K562 (cell line): Measurements from ENCODE around the gene MTHFR. TPM values are rescaled to one million over a fixed set of nuclear protein-coding genes. Genes with fewer than 3 reads are reported as not detected.

ENCODE experiments used
- CBFA2T2 ChIP-seq: fragments of 450-650 bp; conservative IDR thresholded peaks from 2 replicates; pipeline ENCODE4 v1.6.1; 2017; ENCODE audit warnings: mild to moderate bottlenecking
- CBFA2T3 ChIP-seq: fragments of 450-650 bp; IDR thresholded peaks from 2 replicates; pipeline ENCODE4 v1.6.1; 2017
- HDGF ChIP-seq: fragments of 450-650 bp; IDR thresholded peaks from 2 replicates; pipeline ENCODE4 v1.6.1; 2016
- JUND ChIP-seq, 2 experiments: IDR thresholded peaks; 2 replicates in 1 of 2; 3 replicates in 1 of 2; pipeline ENCODE4 v1.6.1; 2011; ENCODE audit warnings: borderline replicate concordance in 2 of 2, low read depth in 2 of 2, low read length in 2 of 2, improper control_type of control experiment in 1 of 2, missing biosample characterization in 1 of 2, missing genetic modification characterization in 1 of 2, missing genetic modification reagents in 1 of 2
- MIER1 ChIP-seq: fragments of 450-650 bp; IDR thresholded peaks from 2 replicates; pipeline ENCODE4 v1.6.1; 2016; ENCODE audit warnings: antibody characterized with exemption, mild to moderate bottlenecking, low read depth
- NFE2 ChIP-seq: IDR thresholded peaks from 2 replicates; pipeline ENCODE4 v1.6.1; 2014; ENCODE audit warnings: antibody characterized with exemption, low read depth
- POLR2G ChIP-seq: fragments of 200-400 bp; formaldehyde crosslinking; IDR thresholded peaks from 2 replicates; pipeline ENCODE4 v1.6.1; 2017; ENCODE audit warnings: low read depth, mild to moderate bottlenecking, antibody characterized with exemption, low read length, moderate library complexity
- RBM15 ChIP-seq: fragments of 200-400 bp; formaldehyde crosslinking; IDR thresholded peaks from 2 replicates; pipeline ENCODE4 v1.6.1; 2018; ENCODE audit warnings: mild to moderate bottlenecking, low read length, moderate library complexity; ENCODE audit not compliant: insufficient read depth
- SAFB ChIP-seq: fragments of 200-400 bp; formaldehyde crosslinking; IDR thresholded peaks from 2 replicates; pipeline ENCODE4 v1.6.1; 2017; ENCODE audit warnings: low read depth, low read length, borderline replicate concordance
- SMAD2 ChIP-seq: fragments of 150-350 bp; IDR thresholded peaks from 2 replicates; pipeline ENCODE4 v1.6.1; 2014; ENCODE audit warnings: low read depth, mild to moderate bottlenecking, low read length
- TAL1 ChIP-seq: fragments of 450-650 bp; IDR thresholded peaks from 2 replicates; pipeline ENCODE4 v1.6.1; 2016; ENCODE audit warnings: mild to moderate bottlenecking
- TSC22D4 ChIP-seq: fragments of 450-650 bp; IDR thresholded peaks from 2 replicates; pipeline ENCODE4 v1.6.1; 2016; ENCODE audit warnings: missing genetic modification characterization, missing biosample characterization, control low read depth
- ZBTB7A ChIP-seq: IDR thresholded peaks from 2 replicates; pipeline ENCODE4 v1.6.1; 2011; ENCODE audit warnings: low read depth, mild to moderate bottlenecking, low read length, moderate library complexity, borderline replicate concordance; ENCODE audit not compliant: control insufficient read depth
- ZC3H11A ChIP-seq: IDR thresholded peaks from 2 replicates; pipeline ENCODE4 v1.6.1; 2012; ENCODE audit warnings: low read depth, low read length, improper control_type of control experiment
- ZNF717 ChIP-seq: fragments of 250-450 bp; sonication (Bioruptor Pico); IDR thresholded peaks from 2 replicates; pipeline ENCODE4 v1.5.0; 2021
- polyA plus RNA-seq, 8 experiments: library from polyadenylated mRNA; depleted of rRNA in 4 of 8; stranded (reverse) in 5 of 8; unstranded in 3 of 8; fragments of >200 nt; fragmentation: Nextera tagmentation in 2 of 8; fragmentation: Illumina TruSeq in 1 of 8; extraction: Ambion mirVana in 2 of 8; extraction: Trizol in 1 of 8; gene quantifications; 2 replicates each; pipeline versions ENCODE4 v1.2.1 to v1.2.3, GENCODE V29; 2011 to 2014; ENCODE audit warnings: inconsistent platforms in 1 of 8, missing spikeins in 1 of 8
- total RNA-seq, 7 experiments: library from RNA; depleted of rRNA in 6 of 7; stranded (reverse); fragments of >200 nt in 6 of 7; fragmentation: Illumina TruSeq in 2 of 7; extraction: Trizol in 2 of 7; gene quantifications; 2 replicates each; pipeline versions ENCODE4 v1.2.1 to v1.2.3, GENCODE V29; 2011 to 2021; ENCODE audit warnings: low replicate concordance in 1 of 7
- TF ChIP-seq, protein P1 (sequence below): sonication (generic); formaldehyde crosslinking; IDR thresholded peaks from 2 replicates; pipeline ENCODE4 v1.8.1; 2023; ENCODE audit warnings: mild to moderate bottlenecking, missing genetic modification reagents
- TF ChIP-seq, protein P2 (sequence below): fragments of 450-650 bp; IDR thresholded peaks from 2 replicates; pipeline ENCODE4 v1.6.1; 2017; ENCODE audit warnings: antibody characterized with exemption, mild to moderate bottlenecking
- TF ChIP-seq, protein P3 (sequence below), 2 experiments: fragments of 450-650 bp; conservative IDR thresholded peaks; 2 replicates each; pipeline ENCODE4 v1.6.1; 2017; ENCODE audit warnings: mild to moderate bottlenecking in 2 of 2, moderate library complexity in 2 of 2
- TF ChIP-seq, protein P4 (sequence below), 3 experiments: fragments of 200-800 bp in 1 of 3; sonication (Bioruptor generic) in 1 of 3; sonication (generic) in 1 of 3; formaldehyde crosslinking in 1 of 3; IDR thresholded peaks; 2 replicates each; pipeline versions ENCODE4 v1.6.1 to v1.8.0; 2016 to 2022; ENCODE audit warnings: mild to moderate bottlenecking in 2 of 3, missing compliant biosample characterization in 2 of 3, missing genetic modification characterization in 2 of 3, missing genetic modification reagents in 1 of 3

The MTHFR gene
- total and polyA plus RNA-seq, 9 of the 15 experiments (the other 6 are each of a cell fraction or from before 2014, with no cell fraction given) = 5.0 to 104 (median 62.6) TPM

DNA sequence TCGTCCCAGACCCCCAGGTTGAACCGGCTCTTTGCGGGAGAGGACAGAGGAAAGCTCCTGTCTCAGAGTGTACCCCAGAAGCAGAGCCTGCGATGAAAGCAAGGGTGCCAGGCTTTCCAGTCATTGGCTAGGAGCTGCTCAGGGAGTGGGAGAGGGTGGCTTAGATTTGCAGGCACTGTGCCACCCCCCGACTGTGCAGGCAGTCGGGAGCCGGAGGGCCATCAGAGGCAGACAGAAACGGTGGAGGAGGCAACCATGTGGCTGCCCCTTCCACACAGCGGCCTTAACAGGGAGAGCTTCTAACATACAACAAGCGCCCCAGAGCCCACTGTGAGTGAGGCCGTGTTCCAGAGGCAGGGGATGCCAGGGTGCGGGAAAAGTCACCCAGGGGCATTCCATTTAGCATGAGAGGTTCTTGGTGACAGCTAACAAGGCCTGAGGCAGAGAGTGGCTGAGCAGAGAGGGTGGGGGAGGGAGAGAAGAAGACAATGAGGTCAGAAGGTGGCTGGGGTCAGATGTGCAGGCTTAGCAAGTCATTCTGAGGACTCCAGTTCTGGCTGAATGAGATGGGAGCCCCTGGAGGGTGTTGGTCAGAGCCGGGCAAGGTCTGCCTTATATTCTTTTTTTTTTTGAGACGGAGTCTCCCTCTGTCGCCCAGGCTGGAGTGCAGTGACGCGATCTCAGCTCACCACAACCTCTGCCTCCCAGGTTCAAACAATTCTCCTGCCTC is 53.2 kb downstream of the MTHFR start (continued):
- TF ChIP-seq, protein P1, sequence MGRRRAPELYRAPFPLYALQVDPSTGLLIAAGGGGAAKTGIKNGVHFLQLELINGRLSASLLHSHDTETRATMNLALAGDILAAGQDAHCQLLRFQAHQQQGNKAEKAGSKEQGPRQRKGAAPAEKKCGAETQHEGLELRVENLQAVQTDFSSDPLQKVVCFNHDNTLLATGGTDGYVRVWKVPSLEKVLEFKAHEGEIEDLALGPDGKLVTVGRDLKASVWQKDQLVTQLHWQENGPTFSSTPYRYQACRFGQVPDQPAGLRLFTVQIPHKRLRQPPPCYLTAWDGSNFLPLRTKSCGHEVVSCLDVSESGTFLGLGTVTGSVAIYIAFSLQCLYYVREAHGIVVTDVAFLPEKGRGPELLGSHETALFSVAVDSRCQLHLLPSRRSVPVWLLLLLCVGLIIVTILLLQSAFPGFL = no peak
- TF ChIP-seq ZNF717 (CRISPR knock-in tag) (no peak), NFE2 (peak; percentile 66; the same call in 1 of the 2 replicates), POLR2G (peak; percentile 63), ZBTB7A (0 out of 2 replicates have a peak, but pooled peaks have one; percentile 25), ZC3H11A (no peak), TSC22D4 (tag) (no peak), SMAD2 (no peak), SAFB (no peak), HDGF (0 out of 2 replicates have a peak, but pooled peaks have one; percentile 57), CBFA2T2 (0 out of 2 replicates have a peak, but pooled peaks have one; percentile 22), JUND (IDR thresholded peaks at IDR 0.05; ENCODE audit: borderline replicate concordance, low read depth, low read length) (peak; percentile 47; the same call in 1 of the 2 replicates), JUND (tag; IDR thresholded peaks at IDR 0.05; ENCODE audit: borderline replicate concordance, low read depth, low read length) (peak; percentile 40; the same call in 1 of the 3 replicates), MIER1 (peak; percentile 43; the same call in 1 of the 2 replicates), CBFA2T3 (peak; percentile 65), TAL1 (peak; percentile 31; the same call in 1 of the 2 replicates), RBM15 (no peak)
- TF ChIP-seq, protein P2, sequence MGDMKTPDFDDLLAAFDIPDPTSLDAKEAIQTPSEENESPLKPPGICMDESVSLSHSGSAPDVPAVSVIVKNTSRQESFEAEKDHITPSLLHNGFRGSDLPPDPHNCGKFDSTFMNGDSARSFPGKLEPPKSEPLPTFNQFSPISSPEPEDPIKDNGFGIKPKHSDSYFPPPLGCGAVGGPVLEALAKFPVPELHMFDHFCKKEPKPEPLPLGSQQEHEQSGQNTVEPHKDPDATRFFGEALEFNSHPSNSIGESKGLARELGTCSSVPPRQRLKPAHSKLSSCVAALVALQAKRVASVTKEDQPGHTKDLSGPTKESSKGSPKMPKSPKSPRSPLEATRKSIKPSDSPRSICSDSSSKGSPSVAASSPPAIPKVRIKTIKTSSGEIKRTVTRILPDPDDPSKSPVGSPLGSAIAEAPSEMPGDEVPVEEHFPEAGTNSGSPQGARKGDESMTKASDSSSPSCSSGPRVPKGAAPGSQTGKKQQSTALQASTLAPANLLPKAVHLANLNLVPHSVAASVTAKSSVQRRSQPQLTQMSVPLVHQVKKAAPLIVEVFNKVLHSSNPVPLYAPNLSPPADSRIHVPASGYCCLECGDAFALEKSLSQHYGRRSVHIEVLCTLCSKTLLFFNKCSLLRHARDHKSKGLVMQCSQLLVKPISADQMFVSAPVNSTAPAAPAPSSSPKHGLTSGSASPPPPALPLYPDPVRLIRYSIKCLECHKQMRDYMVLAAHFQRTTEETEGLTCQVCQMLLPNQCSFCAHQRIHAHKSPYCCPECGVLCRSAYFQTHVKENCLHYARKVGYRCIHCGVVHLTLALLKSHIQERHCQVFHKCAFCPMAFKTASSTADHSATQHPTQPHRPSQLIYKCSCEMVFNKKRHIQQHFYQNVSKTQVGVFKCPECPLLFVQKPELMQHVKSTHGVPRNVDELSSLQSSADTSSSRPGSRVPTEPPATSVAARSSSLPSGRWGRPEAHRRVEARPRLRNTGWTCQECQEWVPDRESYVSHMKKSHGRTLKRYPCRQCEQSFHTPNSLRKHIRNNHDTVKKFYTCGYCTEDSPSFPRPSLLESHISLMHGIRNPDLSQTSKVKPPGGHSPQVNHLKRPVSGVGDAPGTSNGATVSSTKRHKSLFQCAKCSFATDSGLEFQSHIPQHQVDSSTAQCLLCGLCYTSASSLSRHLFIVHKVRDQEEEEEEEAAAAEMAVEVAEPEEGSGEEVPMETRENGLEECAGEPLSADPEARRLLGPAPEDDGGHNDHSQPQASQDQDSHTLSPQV = peak; percentile 51; the same call in 1 of the 2 replicates
- TF ChIP-seq, protein P3, sequence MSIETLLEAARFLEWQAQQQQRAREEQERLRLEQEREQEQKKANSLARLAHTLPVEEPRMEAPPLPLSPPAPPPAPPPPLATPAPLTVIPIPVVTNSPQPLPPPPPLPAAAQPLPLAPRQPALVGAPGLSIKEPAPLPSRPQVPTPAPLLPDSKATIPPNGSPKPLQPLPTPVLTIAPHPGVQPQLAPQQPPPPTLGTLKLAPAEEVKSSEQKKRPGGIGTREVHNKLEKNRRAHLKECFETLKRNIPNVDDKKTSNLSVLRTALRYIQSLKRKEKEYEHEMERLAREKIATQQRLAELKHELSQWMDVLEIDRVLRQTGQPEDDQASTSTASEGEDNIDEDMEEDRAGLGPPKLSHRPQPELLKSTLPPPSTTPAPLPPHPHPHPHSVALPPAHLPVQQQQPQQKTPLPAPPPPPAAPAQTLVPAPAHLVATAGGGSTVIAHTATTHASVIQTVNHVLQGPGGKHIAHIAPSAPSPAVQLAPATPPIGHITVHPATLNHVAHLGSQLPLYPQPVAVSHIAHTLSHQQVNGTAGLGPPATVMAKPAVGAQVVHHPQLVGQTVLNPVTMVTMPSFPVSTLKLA (conservative IDR thresholded peaks at IDR 0.05) = peak in 1 of 2 experiments; percentile 11; a peak in 1 of 4 replicates
- TF ChIP-seq, protein P4, sequence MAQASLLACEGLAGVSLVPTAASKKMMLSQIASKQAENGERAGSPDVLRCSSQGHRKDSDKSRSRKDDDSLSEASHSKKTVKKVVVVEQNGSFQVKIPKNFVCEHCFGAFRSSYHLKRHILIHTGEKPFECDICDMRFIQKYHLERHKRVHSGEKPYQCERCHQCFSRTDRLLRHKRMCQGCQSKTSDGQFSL (CRISPR knock-in tag; IDR thresholded peaks at IDR 0.05) = no peak
- TF ChIP-seq, protein P4 (tag; IDR thresholded peaks at IDR 0.05) = no peak
